Lower leg skin (tissue), 4 donors: ENCODE results near the gene SLC4A2. TPM values are rescaled to one million over a fixed set of nuclear protein-coding genes. Genes with fewer than 3 reads are reported as not detected.

ENCODE experiments used
- DNase-seq, 2 donors: peaks; one replicate each; pipeline ENCODE4 v3.0.0-alpha.2; 2019; ENCODE audit warnings: low spot score in 2 of 2
- H3K4me3 ChIP-seq: fragments of 200-600 bp; sonication (generic); 2 replicates; pipeline ENCODE4 v1.5.1; 2017; ENCODE audit warnings: mild to moderate bottlenecking, low read depth; ENCODE audit not compliant: poor library complexity, severe bottlenecking
- POLR2A ChIP-seq, 2 donors: fragments of 450-650 bp; IDR thresholded peaks; one replicate each; pipeline ENCODE4 v1.6.1; 2016 to 2017; ENCODE audit warnings: antibody characterized with exemption in 2 of 2, mild to moderate bottlenecking in 1 of 2, moderate library complexity in 1 of 2
- WGBS, 2 donors: methylation state at CpG; one replicate each; pipeline ENCODE4 v1.1.5; 2018; 5-methylcytosine and 5-hydroxymethylcytosine counted together
- intact Hi-C: fragments of 100-400 bp; cut with DNase I; formaldehyde crosslinking; loops from one replicate; pipeline ENCODE4 v1.15.0; 2023; ENCODE audit warnings: low total_unique reads
- total RNA-seq, 4 donors: library from RNA; depleted of rRNA; stranded (reverse); fragments of >200 nt; gene quantifications; one replicate each; pipeline ENCODE4 v1.1.0, GENCODE V29; 2016
- TF ChIP-seq, protein P1 (sequence below), 3 donors: fragments of 450-650 bp; IDR thresholded peaks; one replicate each; pipeline ENCODE4 v1.5.1; 2016; ENCODE audit warnings: antibody characterized with exemption in 3 of 3, mild to moderate bottlenecking in 3 of 3, moderate library complexity in 2 of 3

SLC4A2 gene
- total RNA-seq, 4 donors from 2014 or later: 56.3 to 83.5 (median 67.7) TPM

- intact Hi-C loops: loop anchor here (10.0 kb wide), 1 partner anchor 224 kb away; no protein-coding TSS in a partner anchor
- TF ChIP-seq POLR2A (IDR thresholded peaks at IDR 0.05): no peak
- TF ChIP-seq, protein P1, sequence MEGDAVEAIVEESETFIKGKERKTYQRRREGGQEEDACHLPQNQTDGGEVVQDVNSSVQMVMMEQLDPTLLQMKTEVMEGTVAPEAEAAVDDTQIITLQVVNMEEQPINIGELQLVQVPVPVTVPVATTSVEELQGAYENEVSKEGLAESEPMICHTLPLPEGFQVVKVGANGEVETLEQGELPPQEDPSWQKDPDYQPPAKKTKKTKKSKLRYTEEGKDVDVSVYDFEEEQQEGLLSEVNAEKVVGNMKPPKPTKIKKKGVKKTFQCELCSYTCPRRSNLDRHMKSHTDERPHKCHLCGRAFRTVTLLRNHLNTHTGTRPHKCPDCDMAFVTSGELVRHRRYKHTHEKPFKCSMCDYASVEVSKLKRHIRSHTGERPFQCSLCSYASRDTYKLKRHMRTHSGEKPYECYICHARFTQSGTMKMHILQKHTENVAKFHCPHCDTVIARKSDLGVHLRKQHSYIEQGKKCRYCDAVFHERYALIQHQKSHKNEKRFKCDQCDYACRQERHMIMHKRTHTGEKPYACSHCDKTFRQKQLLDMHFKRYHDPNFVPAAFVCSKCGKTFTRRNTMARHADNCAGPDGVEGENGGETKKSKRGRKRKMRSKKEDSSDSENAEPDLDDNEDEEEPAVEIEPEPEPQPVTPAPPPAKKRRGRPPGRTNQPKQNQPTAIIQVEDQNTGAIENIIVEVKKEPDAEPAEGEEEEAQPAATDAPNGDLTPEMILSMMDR (IDR thresholded peaks at IDR 0.05): no peak
- H3K4me3 ChIP-seq: no peak overlapping the region
- WGBS, 2 donors: 92 to 94% methylated on average over 38 of the region's 38 CpGs
- DNase-seq: no peak
Measured at GRCh38 chr7:151118108-151119054, 59.0 kb downstream of the SLC4A2 start.

DNA sequence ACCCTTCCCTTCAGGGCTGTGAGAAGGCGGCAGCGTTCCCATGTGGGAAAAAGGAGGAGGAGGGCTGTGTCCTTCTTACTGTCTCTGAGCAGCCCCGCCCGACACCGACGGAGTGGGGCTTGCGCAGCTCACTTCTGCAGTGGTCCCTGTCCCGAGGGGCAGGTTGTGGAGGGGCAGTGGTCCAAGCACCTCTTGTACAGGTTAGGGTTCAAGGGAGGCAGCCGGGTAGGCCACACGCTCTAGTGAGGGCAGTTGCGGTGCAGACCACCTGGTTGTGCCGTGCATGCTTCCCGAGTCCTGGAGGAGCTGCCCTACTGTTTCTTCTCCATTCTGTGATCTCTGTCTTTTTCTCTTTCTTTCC lies 59.6 kb downstream of the SLC4A2 start:
- WGBS, 2 donors: 95 to 96% methylated on average over 13 of the region's 13 CpGs
- intact Hi-C loops: loop anchor here (10.0 kb wide), 1 partner anchor 224 kb away; no protein-coding TSS in a partner anchor
- no peak for TF ChIP-seq POLR2A (IDR thresholded peaks at IDR 0.05)
- TF ChIP-seq, protein P1 (IDR thresholded peaks at IDR 0.05): no peak

DNA sequence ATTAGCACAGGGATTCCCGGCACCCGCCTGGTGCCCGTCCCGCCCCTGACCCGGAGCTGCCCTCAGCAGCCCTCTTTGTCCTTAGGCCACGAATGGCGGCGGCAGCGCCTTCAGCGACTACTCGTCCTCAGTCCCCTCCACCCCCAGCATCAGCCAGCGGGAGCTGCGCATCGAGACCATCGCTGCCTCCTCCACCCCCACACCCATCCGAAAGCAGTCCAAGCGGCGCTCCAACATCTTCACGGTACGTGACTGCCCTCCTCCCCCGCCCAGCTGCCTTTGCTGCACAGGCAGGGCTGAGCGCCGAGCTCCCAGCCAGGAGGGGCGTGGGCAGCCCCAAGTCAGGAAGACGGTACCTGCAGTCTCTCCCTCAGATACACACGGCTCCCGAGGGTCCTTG lies 60.5 kb downstream of the SLC4A2 start:
- no peak for DNase-seq
- intact Hi-C loops: loop anchor here (5.0 to 10.0 kb wide), 2 partner anchors 52 to 225 kb away; no protein-coding TSS in a partner anchor
- TF ChIP-seq POLR2A (IDR thresholded peaks at IDR 0.05): no peak
- TF ChIP-seq, protein P1 (IDR thresholded peaks at IDR 0.05): no peak
- WGBS, 2 donors: 84 to 91% methylated on average over 24 to 27 of the region's 27 CpGs
- H3K4me3 ChIP-seq: no peak overlapping the region

More for the DNA sequence above, 59.6 kb downstream of the SLC4A2 start:
- no peak for DNase-seq
- H3K4me3 ChIP-seq: no peak overlapping the region

DNA sequence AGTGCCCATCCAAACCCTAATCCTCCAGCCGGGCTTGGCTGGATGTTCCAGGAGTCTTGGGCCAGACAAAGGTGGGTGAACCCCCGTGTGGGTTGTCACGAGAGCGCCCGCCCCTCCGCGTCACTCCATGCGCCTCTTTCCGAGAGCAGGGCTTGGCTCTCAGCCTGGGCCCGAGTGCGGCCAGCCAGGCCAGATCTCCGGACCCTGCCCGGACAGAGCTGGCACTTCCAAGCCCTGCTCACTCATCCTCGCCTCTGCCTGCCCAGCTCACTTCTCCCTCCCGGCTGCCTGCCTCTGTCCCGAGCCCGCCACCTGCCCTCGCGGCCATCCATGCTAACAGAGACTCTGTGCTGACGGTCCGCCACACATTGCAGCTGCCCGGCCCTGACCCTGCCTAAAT lies 61.5 kb downstream of the SLC4A2 start:
- 91 to 93% methylated on average over 21 to 22 of the region's 22 CpGs for WGBS, 2 donors
- TF ChIP-seq, protein P1 (IDR thresholded peaks at IDR 0.05): no peak
- TF ChIP-seq POLR2A (IDR thresholded peaks at IDR 0.05): no peak
- DNase-seq: no peak
- intact Hi-C loops: loop anchor here (5.0 kb wide), 1 partner anchor 51 kb away; no protein-coding TSS in a partner anchor
- H3K4me3 ChIP-seq: no peak overlapping the region

- TF ChIP-seq, protein P1 (IDR thresholded peaks at IDR 0.05): no peak
- TF ChIP-seq POLR2A (IDR thresholded peaks at IDR 0.05): no peak
- H3K4me3 ChIP-seq: no peak overlapping the region
- no peak for DNase-seq
- 81% methylated on average over 30 of the region's 30 CpGs for WGBS, 2 donors
- intact Hi-C loops: loop anchor here (5.0 kb wide), 1 partner anchor 51 kb away; no protein-coding TSS in a partner anchor
Measured at GRCh38 chr7:151121380-151122170, 62.2 kb downstream of the SLC4A2 start.
